ENCODE measurements around the gene MOB1B.

- TF ChIP-seq POLR2A (IDR thresholded peaks at IDR 0.05; ENCODE audit: low read depth, low read length) (no peak), POU2F2 (IDR thresholded peaks at IDR 0.05; ENCODE audit: low read depth, low read length) (no peak), POLR2AphosphoS5 (IDR thresholded peaks at IDR 0.05; ENCODE audit: low read depth, low read length) (no peak), SPI1 (IDR thresholded peaks at IDR 0.05; ENCODE audit: low read depth, low read length) (no peak), TAF1 (IDR thresholded peaks at IDR 0.05; ENCODE audit: low read depth, low read length) (no peak), PAX5 (IDR thresholded peaks at IDR 0.05; ENCODE audit: insufficient read depth, low read length, severe bottlenecking) (no peak)
These were observed 92.4 kb downstream of the MOB1B start for GRCh38 chr4:70994387-70995099.

Data from GM12891 (cell line).